GM19372 (cell line): Measurements from ENCODE around the gene OR51B2.

ENCODE experiments used
- ATAC-seq: cut with Tn5 transposase; IDR thresholded peaks from one replicate; pipeline ENCODE4 v1.9.1; 2021; ENCODE audit warnings: mild to moderate bottlenecking, low read depth, moderate library complexity; ENCODE audit not compliant: unreplicated experiment

The OR51B2 gene

GRCh38 chr11:5284637-5285036 is 39.5 kb downstream of the OR51B2 start:
- ATAC-seq, result no peak

- ATAC-seq, result no peak
These were observed 40.2 kb downstream of the OR51B2 start for GRCh38 chr11:5283882-5284281.

GRCh38 chr11:5283086-5283485 is 41.0 kb downstream of the OR51B2 start:
- no peak for ATAC-seq

GRCh38 chr11:5282628-5283027 is 41.5 kb downstream of the OR51B2 start:
- ATAC-seq, result no peak

- ATAC-seq, result no peak
These were observed 42.5 kb downstream of the OR51B2 start for GRCh38 chr11:5281596-5281995.

- ATAC-seq, result peak; percentile 93
These were observed 43.5 kb downstream of the OR51B2 start for GRCh38 chr11:5280582-5281102.

DNA sequence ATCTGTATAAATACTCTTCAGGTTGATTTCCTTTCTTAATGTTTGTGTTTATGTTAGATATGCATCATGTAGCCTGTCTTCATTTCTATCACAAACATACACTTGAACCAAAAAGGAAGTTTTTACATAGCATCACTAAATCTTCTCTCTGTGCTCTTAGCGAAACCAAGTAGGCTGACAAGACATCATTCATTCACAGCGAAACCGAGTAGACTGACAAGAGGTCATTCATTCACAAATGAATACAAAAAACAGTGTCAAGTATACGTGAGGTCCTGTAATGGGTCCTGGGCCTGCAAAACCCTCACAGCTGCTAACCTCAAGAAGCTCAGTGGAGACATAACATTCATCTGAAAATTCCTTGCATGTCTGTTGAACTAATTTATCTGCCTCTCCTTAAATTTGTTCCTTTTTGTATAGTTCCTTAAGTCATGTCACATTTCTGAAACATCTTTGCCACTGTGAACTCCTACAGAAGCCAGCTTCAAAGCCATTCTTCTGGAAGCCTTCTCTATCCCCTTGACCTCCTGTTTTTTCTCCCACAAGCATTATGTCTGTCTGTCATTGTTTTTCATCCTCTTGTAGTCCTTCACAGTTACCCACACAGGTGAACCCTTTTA is 44.5 kb downstream of the OR51B2 start:
- ATAC-seq, result no peak

- ATAC-seq, result no peak
These were observed 46.2 kb downstream of the OR51B2 start for GRCh38 chr11:5277807-5278382.

DNA sequence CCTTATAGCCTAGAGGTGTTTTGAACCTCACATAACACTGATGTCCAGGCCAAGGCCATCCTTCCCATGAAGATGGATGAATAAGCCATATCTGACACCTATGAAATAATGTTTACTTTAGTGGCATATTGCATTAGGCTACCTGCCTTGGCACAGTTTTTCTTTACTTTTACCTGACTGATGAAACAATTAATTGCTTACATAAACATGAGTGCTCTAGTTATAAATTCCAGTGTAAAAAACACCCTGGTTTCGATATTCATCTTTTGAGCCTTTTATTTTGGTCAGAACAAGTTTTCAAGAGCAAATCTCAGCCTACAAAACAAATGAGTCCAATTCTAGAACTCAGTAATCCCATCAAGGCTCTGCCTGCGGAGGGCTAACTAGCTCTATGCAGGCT is 47.4 kb downstream of the OR51B2 start:
- ATAC-seq, result no peak

GRCh38 chr11:5275369-5276110 is 48.6 kb downstream of the OR51B2 start:
- ATAC-seq, result no peak

DNA sequence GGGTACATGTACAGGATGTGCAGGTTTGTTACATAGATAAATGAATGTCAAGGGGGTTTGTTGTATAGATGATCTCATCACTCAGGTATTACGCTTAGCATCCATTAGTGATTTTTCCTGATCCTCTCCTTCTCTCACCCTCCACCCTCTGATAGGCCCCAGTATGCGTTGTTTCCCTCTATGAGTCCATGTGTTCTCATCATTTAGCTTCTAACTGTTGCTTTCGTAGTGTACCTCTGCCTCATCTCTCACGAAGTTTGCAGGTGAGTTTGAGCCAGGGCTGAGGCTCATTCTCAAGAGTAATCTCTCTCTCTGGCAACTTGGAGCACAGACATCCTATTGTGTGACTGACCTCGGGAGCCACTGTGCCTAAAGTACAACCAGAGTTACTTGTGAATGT is 49.7 kb downstream of the OR51B2 start:
- ATAC-seq, result no peak
